HL-60/S4 treated with phorbol 12-myristate 13-acetate at 8.2 ng/mL for 4 days and 3 days (cell line): ENCODE measurements around the gene RAD51B.

ENCODE experiments used
- in situ Hi-C: fragments of 300-500 bp; cut with MboI; formaldehyde crosslinking; loops from 2 replicates; pipeline ENCODE4 v1.15.0; 2022; ENCODE audit warnings: low sequenced_read_pairs

The RAD51B gene

GRCh38 chr14:68243450-68244010, 424.0 kb downstream of the RAD51B start:
- in situ Hi-C loops = loop anchor here (25.0 kb wide), 1 partner anchor 569 kb away; no protein-coding TSS in a partner anchor

- in situ Hi-C loops = loop anchor here (25.0 kb wide), 1 partner anchor 568 kb away; no protein-coding TSS in a partner anchor
Observed at GRCh38 chr14:68244262-68244980, 424.8 kb downstream of the RAD51B start.

DNA sequence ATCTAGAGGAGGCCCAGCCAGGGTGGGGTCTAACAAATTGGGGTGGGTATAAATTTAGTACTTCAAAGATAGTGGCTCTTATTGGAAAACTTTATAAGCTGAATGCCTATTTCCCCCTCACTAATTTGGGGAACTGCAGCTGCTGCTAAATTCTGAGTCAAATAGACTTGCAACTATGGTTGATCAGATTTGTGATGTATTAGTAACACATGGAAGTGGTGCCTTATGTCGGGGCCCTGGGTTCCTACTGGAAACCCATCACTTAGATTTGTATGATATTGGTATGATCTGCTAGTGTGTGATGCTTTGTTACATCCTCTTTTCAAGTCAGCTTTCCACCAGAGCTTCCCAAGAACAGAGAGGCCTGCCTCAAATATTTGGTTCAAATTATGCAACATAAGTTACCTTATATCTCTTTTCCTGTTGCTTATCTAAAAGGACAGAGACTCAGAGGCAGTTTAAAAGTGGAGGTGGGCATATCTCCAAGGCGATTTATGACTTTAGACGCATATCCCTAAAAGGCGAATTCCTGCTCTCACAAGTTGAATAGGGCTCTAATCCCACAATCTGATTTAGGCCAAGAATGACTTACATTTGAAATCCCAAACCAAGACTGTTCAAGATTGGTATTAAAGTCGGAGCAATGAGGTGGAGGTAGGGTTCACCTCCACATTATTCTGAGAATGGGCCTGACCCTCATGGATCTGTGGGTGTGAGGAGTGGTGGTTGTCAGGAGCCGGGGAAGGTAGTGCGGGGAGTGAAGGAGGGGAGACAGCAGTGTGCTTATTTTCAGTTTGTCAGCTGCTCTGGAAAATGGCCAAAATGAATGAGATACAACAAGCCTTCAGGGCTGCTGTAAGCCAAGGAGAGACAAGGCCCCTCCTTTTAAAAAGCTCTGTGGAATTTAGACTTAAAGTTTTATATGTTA, 425.8 kb downstream of the RAD51B start:
- in situ Hi-C loops = loop anchor here (25.0 kb wide), 1 partner anchor 567 kb away; no protein-coding TSS in a partner anchor

DNA sequence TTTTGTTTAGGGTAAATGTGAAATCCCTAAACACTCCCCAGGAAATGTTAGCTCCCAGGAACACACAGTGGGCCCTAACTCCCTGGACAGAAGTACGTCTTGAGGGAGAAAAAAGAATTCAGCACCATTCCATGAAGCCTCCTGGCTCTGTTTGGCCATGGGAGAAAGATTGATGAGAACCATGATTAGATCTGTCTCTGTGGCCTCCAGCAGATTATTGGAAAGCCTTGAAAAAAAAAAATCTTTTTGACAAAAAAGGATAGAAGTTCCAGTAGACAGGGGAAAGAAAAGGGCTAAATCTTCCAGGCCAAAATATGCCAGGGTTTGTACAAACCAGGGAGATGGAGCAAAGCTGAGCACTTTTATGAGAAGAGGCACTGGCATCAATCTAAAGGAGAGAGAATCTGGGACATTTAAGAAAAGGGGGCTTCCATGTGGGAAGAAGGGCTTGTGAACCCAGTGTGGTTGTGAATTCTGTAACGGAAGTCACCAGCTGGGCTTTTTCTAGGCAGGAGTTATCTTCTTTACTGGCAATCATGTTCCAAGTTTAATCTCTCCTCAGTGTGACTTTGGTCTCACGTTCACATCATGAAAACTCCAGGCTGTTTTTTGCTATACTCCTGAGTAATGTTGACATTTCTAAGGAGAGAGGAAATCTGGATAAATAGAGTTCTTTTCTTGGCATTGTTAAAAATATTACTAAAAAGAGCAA, 426.7 kb downstream of the RAD51B start:
- in situ Hi-C loops = loop anchor here (25.0 kb wide), 1 partner anchor 566 kb away; no protein-coding TSS in a partner anchor

DNA sequence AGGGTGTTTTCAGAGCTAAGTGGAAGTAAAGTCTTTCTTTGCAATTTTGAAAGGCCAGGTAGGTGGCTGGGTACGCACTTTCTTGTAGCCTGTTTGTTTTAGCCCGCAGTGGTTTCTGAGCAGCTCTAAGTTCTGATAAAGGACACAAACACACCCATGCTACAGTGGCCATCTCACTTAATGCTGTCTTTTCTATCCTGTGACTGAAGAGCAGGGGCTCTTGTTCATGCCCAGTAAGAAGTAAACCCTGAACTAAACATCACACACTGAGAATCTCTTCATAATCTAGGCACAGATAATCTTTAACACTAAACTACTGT, 427.2 kb downstream of the RAD51B start:
- in situ Hi-C loops = loop anchor here (25.0 kb wide), 1 partner anchor 566 kb away; no protein-coding TSS in a partner anchor

DNA sequence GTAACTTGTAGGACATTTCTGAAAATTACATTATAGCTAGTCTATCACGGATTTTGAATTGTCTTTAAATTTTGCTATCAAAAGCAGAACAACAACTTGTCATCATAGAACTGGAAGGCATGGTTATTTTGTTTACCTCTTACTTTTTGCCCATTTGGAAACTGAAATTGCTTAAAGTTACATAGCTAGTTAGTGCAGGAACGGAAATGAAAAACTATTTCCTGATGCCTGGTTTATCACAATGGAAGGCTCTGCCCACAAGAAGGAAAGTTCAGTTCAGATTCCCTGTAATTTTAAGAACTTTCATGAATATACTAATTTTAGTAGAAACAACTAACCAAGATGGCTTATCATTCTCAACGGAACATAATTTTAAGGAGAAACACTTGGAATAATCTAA, 427.7 kb downstream of the RAD51B start:
- in situ Hi-C loops = loop anchor here (25.0 kb wide), 1 partner anchor 565 kb away; no protein-coding TSS in a partner anchor

DNA sequence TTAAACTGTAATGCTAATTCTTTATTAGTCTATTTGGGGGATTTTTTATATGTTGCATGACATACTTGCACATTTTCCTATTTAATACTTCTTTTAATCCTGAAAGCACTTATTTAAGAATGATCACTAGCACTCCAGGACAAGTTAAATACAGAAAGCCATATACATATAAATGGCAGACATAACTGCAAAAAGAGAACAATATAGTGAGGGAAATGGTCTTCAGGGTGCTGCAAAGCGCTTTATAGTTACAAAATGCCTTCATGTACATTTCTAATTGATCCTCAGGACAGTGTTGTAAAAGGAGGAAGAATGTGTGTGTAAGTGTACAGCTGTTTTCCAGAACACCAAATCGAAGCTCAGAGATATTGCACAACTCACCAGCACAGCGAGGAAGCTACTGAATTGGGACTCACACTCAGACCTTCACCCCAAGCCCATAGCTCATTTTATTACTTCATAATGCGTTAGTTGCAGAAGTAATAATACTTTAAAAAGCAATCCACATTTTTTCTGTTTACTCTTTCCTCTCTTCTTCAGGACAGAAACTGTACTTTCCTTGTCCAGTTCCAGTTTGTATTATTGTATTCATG, 428.2 kb downstream of the RAD51B start:
- in situ Hi-C loops = loop anchor here (25.0 kb wide), 1 partner anchor 565 kb away; no protein-coding TSS in a partner anchor

GRCh38 chr14:68248481-68249255, 429.1 kb downstream of the RAD51B start:
- in situ Hi-C loops = loop anchor here (25.0 kb wide), 1 partner anchor 564 kb away; no protein-coding TSS in a partner anchor

DNA sequence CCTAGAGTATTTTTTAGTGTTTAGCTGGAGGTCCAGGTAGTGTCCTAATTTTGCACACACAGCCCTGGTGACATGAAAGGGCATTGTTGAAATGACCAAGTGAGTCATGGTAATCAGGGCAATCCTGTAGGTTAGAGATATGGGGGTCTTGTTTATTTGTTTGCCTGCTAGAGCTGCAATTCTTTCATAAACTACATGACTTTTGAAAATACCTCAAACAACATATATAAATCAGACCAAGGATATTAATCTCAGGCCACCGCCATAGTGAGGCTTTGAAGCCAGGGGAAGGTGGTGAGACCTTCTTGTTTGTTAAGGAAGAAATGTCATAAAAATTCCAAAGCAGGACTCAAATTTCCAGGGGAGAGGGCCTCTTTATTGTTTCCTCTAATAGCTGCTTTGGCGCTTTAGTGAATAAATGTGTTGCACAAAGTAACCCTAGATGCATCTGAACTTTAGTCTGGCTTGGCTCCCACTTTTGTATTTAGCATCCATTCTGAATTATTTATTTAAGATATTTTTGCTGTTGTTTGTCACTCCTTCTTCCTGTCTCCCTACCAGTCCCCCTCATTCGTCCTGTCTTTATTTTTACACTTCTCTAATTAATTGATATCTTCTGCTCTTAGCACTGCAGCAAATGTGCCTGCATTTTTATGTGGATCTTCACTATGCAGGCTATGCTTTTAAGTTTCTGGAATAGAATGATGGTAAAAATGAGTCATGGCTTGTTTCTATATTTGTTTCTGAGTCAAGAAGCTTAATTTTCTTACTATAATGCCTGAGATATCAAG, 430.3 kb downstream of the RAD51B start:
- in situ Hi-C loops = loop anchor here (25.0 kb wide), 1 partner anchor 562 kb away; no protein-coding TSS in a partner anchor

DNA sequence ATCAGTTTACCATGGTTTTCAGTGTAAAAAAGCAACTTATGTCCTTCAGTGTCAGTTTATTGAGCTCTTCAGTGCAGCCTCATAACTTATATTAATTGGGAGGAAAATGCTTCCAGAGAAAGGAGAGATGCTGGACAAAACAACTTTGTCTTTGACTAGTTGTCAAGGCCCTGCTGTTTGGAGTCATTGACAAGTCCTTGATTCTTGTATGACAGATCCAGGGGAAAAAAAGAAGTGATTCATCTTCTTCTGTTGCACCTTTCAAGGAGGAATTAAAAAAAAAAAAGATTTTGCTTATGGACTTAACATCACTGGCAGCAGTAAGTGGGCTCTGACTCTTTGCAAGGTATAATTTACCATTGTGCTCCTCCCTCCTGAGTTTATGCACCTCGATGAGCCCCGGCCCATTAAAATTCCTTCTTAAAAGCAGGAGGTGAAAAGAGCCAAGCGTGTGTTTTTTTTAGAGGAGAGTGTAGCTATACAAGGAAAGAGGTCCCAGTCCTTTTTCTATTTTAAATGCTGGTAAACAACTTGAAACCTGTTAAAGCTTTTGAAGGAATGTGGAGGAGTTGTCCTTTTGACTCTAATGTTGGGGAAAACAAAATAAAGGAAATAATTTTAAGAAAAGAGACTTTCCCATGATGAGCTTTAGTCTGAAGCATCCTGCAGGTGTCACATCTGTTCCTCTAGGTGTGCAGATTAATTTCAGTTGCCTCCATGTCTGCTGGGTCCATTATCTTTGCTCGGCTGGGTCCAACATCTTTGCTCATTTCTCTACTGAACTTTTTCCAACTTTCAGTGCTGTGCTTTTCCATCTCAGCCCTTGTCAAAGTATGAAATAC, 431.6 kb downstream of the RAD51B start:
- in situ Hi-C loops = no loop called here

DNA sequence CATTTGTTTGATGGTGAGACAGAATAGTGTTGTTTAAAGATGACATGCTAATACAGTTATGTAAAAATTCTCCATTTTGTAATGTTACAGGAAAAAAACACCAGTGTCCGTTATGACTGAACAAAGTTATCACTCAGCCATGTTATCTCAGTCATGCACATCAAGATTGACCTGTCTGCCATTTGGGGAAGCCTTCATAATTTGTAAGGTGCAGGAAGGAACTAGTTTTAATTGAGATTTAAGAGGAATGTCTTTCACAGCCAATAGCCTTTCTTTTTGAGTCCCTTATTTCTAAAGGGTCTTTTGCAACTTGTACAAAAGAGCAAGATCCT, 432.2 kb downstream of the RAD51B start:
- in situ Hi-C loops = no loop called here

DNA sequence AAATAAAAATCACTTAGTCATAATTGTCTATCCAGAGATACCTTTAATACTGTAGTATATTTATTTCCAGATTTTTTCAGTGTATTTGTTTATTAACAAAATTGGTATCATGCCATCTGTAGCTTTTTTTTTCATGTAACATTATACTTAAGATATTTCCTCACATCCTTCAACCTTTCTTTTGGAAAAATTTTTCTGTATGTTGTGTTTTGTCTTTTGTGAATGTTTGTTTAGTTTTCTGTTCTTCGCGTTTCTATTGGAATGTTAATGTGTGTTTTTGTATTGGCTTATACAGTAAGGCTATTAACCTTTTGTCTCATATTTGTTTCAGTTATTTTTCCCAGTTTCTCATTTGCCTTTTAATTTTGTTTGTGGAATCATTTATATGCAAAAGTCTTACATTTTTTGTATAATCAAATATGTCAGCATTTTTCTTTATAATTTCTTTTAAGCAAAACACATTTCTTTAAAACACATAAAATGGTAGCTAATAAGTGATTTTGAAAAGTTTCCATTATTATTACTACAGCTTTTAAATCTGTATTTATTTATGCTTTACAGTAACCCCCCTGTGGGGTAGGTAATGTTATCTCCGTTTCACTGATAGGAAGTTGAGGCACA, 433.7 kb downstream of the RAD51B start:
- in situ Hi-C loops = no loop called here

DNA sequence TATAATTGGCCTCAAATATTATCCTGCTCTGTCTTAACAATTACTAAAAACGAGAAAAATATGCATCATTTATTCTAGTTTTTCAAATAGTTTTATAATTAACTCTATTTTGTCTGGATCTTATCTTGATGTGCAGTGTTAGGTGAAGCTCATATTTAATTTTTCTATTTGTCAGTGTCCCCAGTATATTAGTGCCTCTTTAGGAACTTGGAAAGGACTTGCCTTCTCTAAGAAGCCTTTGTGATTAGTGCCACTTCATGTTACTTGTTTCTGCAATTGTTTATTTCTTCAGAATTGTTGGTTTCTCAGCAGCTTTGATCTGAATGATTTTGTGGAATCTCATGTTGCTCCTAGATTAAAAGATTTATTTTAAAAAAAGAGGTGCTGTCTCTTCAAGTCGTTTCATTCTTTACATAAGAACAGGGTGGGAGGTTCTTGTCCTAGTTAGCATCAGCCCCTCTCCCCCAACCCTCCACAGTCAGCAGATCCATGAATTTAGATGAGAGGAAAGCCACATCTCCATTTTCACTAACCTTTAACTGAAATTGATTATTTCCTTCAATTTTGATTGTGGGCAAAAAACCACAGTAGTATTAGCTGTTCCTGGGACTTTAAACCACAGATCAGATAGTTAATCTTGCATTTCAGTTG, 434.4 kb downstream of the RAD51B start:
- in situ Hi-C loops = no loop called here

- in situ Hi-C loops = no loop called here
Observed at GRCh38 chr14:68254669-68255527, 435.3 kb downstream of the RAD51B start.

DNA sequence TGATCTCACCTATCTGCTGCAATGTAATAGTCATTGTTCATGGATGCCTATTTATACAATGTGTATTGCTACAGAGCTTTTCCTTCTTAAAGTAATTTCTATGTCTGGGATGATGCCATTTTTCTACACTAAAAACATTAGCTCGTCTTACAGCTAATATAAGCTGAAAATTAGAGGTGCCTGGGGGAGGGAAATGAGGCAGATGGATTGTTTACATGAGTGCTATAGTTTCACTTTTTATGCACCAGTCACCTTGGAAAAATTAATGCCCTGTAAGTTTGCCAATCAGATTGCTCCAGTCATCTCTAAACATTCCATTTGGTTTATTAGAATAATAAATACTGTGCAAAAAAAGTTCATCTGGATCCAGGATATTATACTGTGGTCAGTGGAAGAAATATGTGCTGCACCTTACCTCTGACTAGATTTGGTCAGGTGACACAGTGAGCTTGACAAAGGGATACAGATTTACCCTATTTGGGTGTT, 436.2 kb downstream of the RAD51B start:
- in situ Hi-C loops = no loop called here

- in situ Hi-C loops = no loop called here
Observed at GRCh38 chr14:68257969-68258368, 438.4 kb downstream of the RAD51B start.
